Measurements from ENCODE around the gene ENTPD5. TPM values are rescaled to one million over a fixed set of nuclear protein-coding genes. Genes with fewer than 3 reads are reported as not detected.

ENTPD5 gene
- total RNA-seq, 1 experiment from 2014 or later = 15.0 TPM

Other genes starting within 250 kb of the ENTPD5 start
- gene PTGR2, start 167.5 kb downstream of the ENTPD5 start, total RNA-seq (2014; rRNA removed; shearing (Covaris generic); ENCODE audit: low replicate concordance) = 4.4 and 6.5 TPM in 2 replicates
- 45.6 and 67.7 TPM in 2 replicates for gene ZNF410, start 132.4 kb downstream of the ENTPD5 start, total RNA-seq (2014; rRNA removed; shearing (Covaris generic); ENCODE audit: low replicate concordance)
- gene FAM161B, start 69.2 kb downstream of the ENTPD5 start, total RNA-seq (2014; rRNA removed; shearing (Covaris generic); ENCODE audit: low replicate concordance) = 1.8 and 2.8 TPM in 2 replicates
- 16.4 and 19.4 TPM in 2 replicates for gene COQ6, start 69.0 kb downstream of the ENTPD5 start, total RNA-seq (2014; rRNA removed; shearing (Covaris generic); ENCODE audit: low replicate concordance)
- 0.87 and 1.5 TPM in 2 replicates for gene BBOF1, start 61 bp upstream of the ENTPD5 start, total RNA-seq (2014; rRNA removed; shearing (Covaris generic); ENCODE audit: low replicate concordance)
- 20.0 and 20.1 TPM in 2 replicates for gene ALDH6A1, start 65.2 kb upstream of the ENTPD5 start, total RNA-seq (2014; rRNA removed; shearing (Covaris generic); ENCODE audit: low replicate concordance)
- 8.6 and 17.6 TPM in 2 replicates for gene LIN52, start 65.7 kb upstream of the ENTPD5 start, total RNA-seq (2014; rRNA removed; shearing (Covaris generic); ENCODE audit: low replicate concordance)
- not detected in 2 replicates for gene VSX2, start 220.2 kb upstream of the ENTPD5 start, total RNA-seq (2014; rRNA removed; shearing (Covaris generic); ENCODE audit: low replicate concordance)

Measured in Caki2 (cell line).